Trophoblast cell (in vitro differentiated cells and primary cell): ENCODE measurements around the gene THOC2.

Source experiments
- DNase-seq, 2 donors: peaks; one replicate each; pipeline ENCODE4 v3.0.0-alpha.2; 2016
- H2AFZ ChIP-seq: 2 replicates; pipeline ENCODE4 v1.6.1; 2013; ENCODE audit warnings: low read length, moderate library complexity, mild to moderate bottlenecking; ENCODE audit not compliant: insufficient read depth, poor library complexity
- H2AK5ac ChIP-seq: 2 replicates; pipeline ENCODE4 v1.6.1; 2013; ENCODE audit warnings: mild to moderate bottlenecking, low read length
- H2BK120ac ChIP-seq: 2 replicates; pipeline ENCODE4 v1.6.1; 2013; ENCODE audit warnings: low read length, mild to moderate bottlenecking, moderate library complexity; ENCODE audit not compliant: insufficient read depth, poor library complexity
- H2BK12ac ChIP-seq: 2 replicates; pipeline ENCODE4 v1.6.1; 2013; ENCODE audit warnings: mild to moderate bottlenecking, low read length, moderate library complexity
- H2BK5ac ChIP-seq: 2 replicates; pipeline ENCODE4 v1.6.1; 2013; ENCODE audit warnings: low read length, low read depth, moderate library complexity, mild to moderate bottlenecking; ENCODE audit not compliant: poor library complexity
- H3K14ac ChIP-seq: 2 replicates; pipeline ENCODE4 v1.6.1; 2013; ENCODE audit warnings: mild to moderate bottlenecking, low read length
- H3K18ac ChIP-seq: 2 replicates; pipeline ENCODE4 v1.6.1; 2013; ENCODE audit warnings: mild to moderate bottlenecking, low read length
- H3K23ac ChIP-seq: 2 replicates; pipeline ENCODE4 v1.6.1; 2013; ENCODE audit warnings: low read length
- H3K27ac ChIP-seq: 2 replicates; pipeline ENCODE4 v1.5.1; 2013; ENCODE audit warnings: low read depth, mild to moderate bottlenecking, inconsistent platforms, low read length, moderate library complexity
- H3K27me3 ChIP-seq: 2 replicates; pipeline ENCODE4 v1.6.1; 2013; ENCODE audit warnings: inconsistent platforms, mild to moderate bottlenecking, low read length, moderate library complexity; ENCODE audit not compliant: insufficient read depth
- H3K36me3 ChIP-seq, 2 experiments: 1 replicate in 1 of 2; 2 replicates in 1 of 2; pipeline ENCODE4 v1.6.1; 2013; ENCODE audit warnings: low read length in 2 of 2, mild to moderate bottlenecking in 2 of 2, moderate library complexity in 1 of 2; ENCODE audit not compliant: insufficient read depth in 2 of 2, control insufficient read depth in 1 of 2
- H3K4ac ChIP-seq: 2 replicates; pipeline ENCODE4 v1.6.1; 2013; ENCODE audit warnings: low read depth, mild to moderate bottlenecking, low read length, moderate library complexity
- H3K4me1 ChIP-seq, 2 experiments: 1 replicate in 1 of 2; 2 replicates in 1 of 2; pipeline ENCODE4 v1.6.1; 2013; ENCODE audit warnings: low read length in 2 of 2, mild to moderate bottlenecking in 2 of 2, moderate library complexity in 1 of 2; ENCODE audit not compliant: insufficient read depth in 2 of 2, control insufficient read depth in 1 of 2
- H3K4me2 ChIP-seq: 2 replicates; pipeline ENCODE4 v1.6.1; 2013; ENCODE audit warnings: inconsistent platforms, mild to moderate bottlenecking, low read length, moderate library complexity
- H3K4me3 ChIP-seq: 2 replicates; pipeline ENCODE4 v1.5.1; 2013; ENCODE audit warnings: mild to moderate bottlenecking, low read depth, low read length, inconsistent platforms
- H3K79me1 ChIP-seq: one replicate; pipeline ENCODE4 v1.6.1; 2013; ENCODE audit warnings: low read length
- H3K79me2 ChIP-seq: 2 replicates; pipeline ENCODE4 v1.6.1; 2013; ENCODE audit warnings: low read length, mild to moderate bottlenecking; ENCODE audit not compliant: control insufficient read depth, insufficient read depth, poor library complexity
- H3K9ac ChIP-seq: 2 replicates; pipeline ENCODE4 v1.6.1; 2013; ENCODE audit warnings: mild to moderate bottlenecking, low read length
- H3K9me3 ChIP-seq: 2 replicates; pipeline ENCODE4 v1.6.1; 2013; ENCODE audit warnings: low read depth, mild to moderate bottlenecking, control low read depth, inconsistent platforms, low read length; ENCODE audit not compliant: insufficient read depth
- H4K12ac ChIP-seq: 2 replicates; pipeline ENCODE4 v1.6.1; 2013; ENCODE audit warnings: low read depth, mild to moderate bottlenecking, low read length, moderate library complexity
- H4K8ac ChIP-seq: 2 replicates; pipeline ENCODE4 v1.6.1; 2013; ENCODE audit warnings: low read depth, mild to moderate bottlenecking, low read length, moderate library complexity
- H4K91ac ChIP-seq: one replicate; pipeline ENCODE4 v1.6.1; 2013; ENCODE audit warnings: low read depth, mild to moderate bottlenecking, low read length, moderate library complexity
- WGBS: extraction: QIAGEN DNeasy Blood & Tissue Kit; methylation state at CpG from one replicate; pipeline ENCODE4 v1.1.7; 2013; ENCODE audit warnings: missing lambda C conversion rate; ENCODE audit not compliant: insufficient read length, insufficient coverage; ENCODE audit errors: extremely low coverage; 5-methylcytosine and 5-hydroxymethylcytosine counted together

The THOC2 gene

GRCh38 chrX:123756320-123756719, 23.5 kb upstream of the THOC2 start:
- no peak overlapping the region for H2BK5ac ChIP-seq
- DNase-seq = no peak
- no peak overlapping the region for H2AK5ac ChIP-seq
- H3K36me3 ChIP-seq = no peaks in the 10 kb centered on the region
- no peak overlapping the region for H3K9ac ChIP-seq
- no peak overlapping the region for H3K18ac ChIP-seq
- no peak overlapping the region for H3K4ac ChIP-seq
- no peak overlapping the region for H3K27ac ChIP-seq
- H2BK12ac ChIP-seq = no peak overlapping the region
- no peak overlapping the region for H3K4me2 ChIP-seq
- H4K12ac ChIP-seq = no peak overlapping the region
- H3K4me3 ChIP-seq = no peak overlapping the region
- H2BK120ac ChIP-seq = no peak overlapping the region
- no peak overlapping the region for H2AFZ ChIP-seq
- H3K79me1 ChIP-seq = no peaks in the 10 kb centered on the region
- H3K79me2 ChIP-seq = no peaks in the 10 kb centered on the region
- no peak overlapping the region for H3K14ac ChIP-seq
- no peak overlapping the region for H4K91ac ChIP-seq
- H3K9me3 ChIP-seq = no peaks in the 10 kb centered on the region
- no peaks in the 10 kb centered on the region for H3K27me3 ChIP-seq
- no peak overlapping the region for H4K8ac ChIP-seq
- no peaks in the 10 kb centered on the region for H3K4me1 ChIP-seq
- no peak overlapping the region for H3K23ac ChIP-seq

- H3K4me3 ChIP-seq = no peak overlapping the region
- no peak overlapping the region for H4K12ac ChIP-seq
- H3K79me2 ChIP-seq = no peaks in the 10 kb centered on the region
- H2AK5ac ChIP-seq = no peak overlapping the region
- WGBS = no CpG with 5 or more reads among the region's 2 CpGs
- no peak overlapping the region for H4K8ac ChIP-seq
- no peak for DNase-seq
- no peak overlapping the region for H3K14ac ChIP-seq
- H2BK12ac ChIP-seq = no peak overlapping the region
- H3K23ac ChIP-seq = no peak overlapping the region
- H3K36me3 ChIP-seq = no peaks in the 10 kb centered on the region
- no peaks in the 10 kb centered on the region for H3K27me3 ChIP-seq
- H2BK5ac ChIP-seq = no peak overlapping the region
- no peaks in the 10 kb centered on the region for H3K9me3 ChIP-seq
- H3K27ac ChIP-seq = no peak overlapping the region
- H4K91ac ChIP-seq = no peak overlapping the region
- H3K4ac ChIP-seq = no peak overlapping the region
- H3K18ac ChIP-seq = no peak overlapping the region
- no peak overlapping the region for H2BK120ac ChIP-seq
- H3K4me1 ChIP-seq = no peaks in the 10 kb centered on the region
- H3K4me2 ChIP-seq = no peak overlapping the region
- H3K79me1 ChIP-seq = no peaks in the 10 kb centered on the region
- no peak overlapping the region for H2AFZ ChIP-seq
- H3K9ac ChIP-seq = no peak overlapping the region
These were observed 22.3 kb upstream of the THOC2 start for GRCh38 chrX:123755107-123755506.

GRCh38 chrX:123753656-123754350, 21.0 kb upstream of the THOC2 start:
- no peak overlapping the region for H3K14ac ChIP-seq
- H3K23ac ChIP-seq = no peak overlapping the region
- no peak overlapping the region for H2BK12ac ChIP-seq
- no peaks in the 10 kb centered on the region for H3K79me2 ChIP-seq
- H3K36me3 ChIP-seq = no peaks in the 10 kb centered on the region
- no peak overlapping the region for H3K9ac ChIP-seq
- no peak overlapping the region for H4K8ac ChIP-seq
- no peak overlapping the region for H3K4me2 ChIP-seq
- no peak overlapping the region for H3K27ac ChIP-seq
- no peak for DNase-seq
- no peak overlapping the region for H3K4ac ChIP-seq
- no CpG with 5 or more reads among the region's 8 CpGs for WGBS
- no peaks in the 10 kb centered on the region for H3K79me1 ChIP-seq
- H3K4me3 ChIP-seq = no peak overlapping the region
- no peaks in the 10 kb centered on the region for H3K9me3 ChIP-seq
- H4K12ac ChIP-seq = no peak overlapping the region
- no peak overlapping the region for H3K18ac ChIP-seq
- H2AFZ ChIP-seq = no peak overlapping the region
- H3K27me3 ChIP-seq = no peaks in the 10 kb centered on the region
- H2AK5ac ChIP-seq = no peak overlapping the region
- H3K4me1 ChIP-seq = no peaks in the 10 kb centered on the region
- no peak overlapping the region for H2BK5ac ChIP-seq
- no peak overlapping the region for H2BK120ac ChIP-seq
- no peak overlapping the region for H4K91ac ChIP-seq

GRCh38 chrX:123749643-123750042, 16.8 kb upstream of the THOC2 start:
- no CpG with 5 or more reads among the region's 2 CpGs for WGBS
- H2AK5ac ChIP-seq = no peak overlapping the region

More at GRCh38 chrX:123749643-123750042, 16.8 kb upstream of the THOC2 start:
- H3K36me3 ChIP-seq = no peaks in the 10 kb centered on the region
- H2BK12ac ChIP-seq = no peak overlapping the region
- no peak for DNase-seq
- no peaks in the 10 kb centered on the region for H3K9me3 ChIP-seq
- no peak overlapping the region for H3K14ac ChIP-seq
- no peak overlapping the region for H3K4me3 ChIP-seq
- H3K4me2 ChIP-seq = no peak overlapping the region
- no peak overlapping the region for H2BK120ac ChIP-seq
- no peak overlapping the region for H3K9ac ChIP-seq
- H3K79me2 ChIP-seq = no peaks in the 10 kb centered on the region
- no peak overlapping the region for H3K18ac ChIP-seq
- no peak overlapping the region for H4K91ac ChIP-seq
- no peak overlapping the region for H2AFZ ChIP-seq
- no peaks in the 10 kb centered on the region for H3K79me1 ChIP-seq
- H3K27ac ChIP-seq = no peak overlapping the region
- no peaks in the 10 kb centered on the region for H3K27me3 ChIP-seq
- no peak overlapping the region for H3K23ac ChIP-seq
- H3K4ac ChIP-seq = no peak overlapping the region
- no peaks in the 10 kb centered on the region for H3K4me1 ChIP-seq
- no peak overlapping the region for H2BK5ac ChIP-seq
- no peak overlapping the region for H4K8ac ChIP-seq
- H4K12ac ChIP-seq = no peak overlapping the region
